IMR-90 (cell line): Measurements from ENCODE around the gene NECTIN2. TPM values are rescaled to one million over a fixed set of nuclear protein-coding genes. Genes with fewer than 3 reads are reported as not detected.

ENCODE experiments used
- ATAC-seq: fragments of 200-7000 bp; cut with Tn5 transposase; 2 replicates; pipeline ENCODE4 v1.9.1; 2020; ENCODE audit warnings: low read depth, mild to moderate bottlenecking, moderate library complexity
- BruUV-seq: library from RNA; stranded (reverse); fragments of 400-500 nt; replicated peaks from 2 replicates; lab custom pipeline; 2021; lab: Mats Ljungman, UMichigan
- CTCF ChIA-PET: fragments of 300-600 bp; formaldehyde crosslinking; extraction: SDS; loops from one replicate; lab custom pipeline; 2021; ENCODE audit warnings: antibody characterized with exemption; lab: Yijun Ruan, JAX
- POLR2A ChIA-PET: fragments of 300-600 bp; sonication (Branson Sonifier 250); formaldehyde crosslinking; loops from one replicate; lab custom pipeline; 2022; ENCODE audit warnings: antibody characterized with exemption; ENCODE audit not compliant: unreplicated experiment; lab: Charles Lee
- DNase-seq: peaks from one replicate; pipeline ENCODE4 v3.0.0; 2013
- H2AFZ ChIP-seq: replicated peaks from 2 replicates; pipeline ENCODE3; 2013; ENCODE audit warnings: low read length, mild to moderate bottlenecking; ENCODE audit not compliant: poor library complexity
- H2AK5ac ChIP-seq: 2 replicates; pipeline ENCODE4 v1.6.1; 2013; ENCODE audit warnings: low read depth, low read length, inconsistent platforms
- H2AK9ac ChIP-seq: replicated peaks from 2 replicates; pipeline ENCODE3; 2013; ENCODE audit warnings: mild to moderate bottlenecking, low read depth, low read length, moderate library complexity; ENCODE audit not compliant: poor library complexity
- H2BK120ac ChIP-seq: 2 replicates; pipeline ENCODE4 v1.6.1; 2013; ENCODE audit warnings: low read depth, low read length, inconsistent platforms
- H2BK15ac ChIP-seq: 3 replicates; pipeline ENCODE4 v1.6.1; 2013; ENCODE audit warnings: low read depth, low read length, inconsistent platforms
- H2BK20ac ChIP-seq: 2 replicates; pipeline ENCODE4 v1.6.1; 2013; ENCODE audit warnings: low read depth, mild to moderate bottlenecking, inconsistent platforms, low read length, moderate library complexity
- H2BK5ac ChIP-seq: 2 replicates; pipeline ENCODE4 v1.6.1; 2013; ENCODE audit warnings: mild to moderate bottlenecking, low read depth, low read length, inconsistent platforms; ENCODE audit not compliant: poor library complexity, severe bottlenecking
- H3K14ac ChIP-seq: replicated peaks from 2 replicates; pipeline ENCODE4 v1.6.1; 2013; ENCODE audit warnings: low read depth, low read length, inconsistent platforms
- H3K18ac ChIP-seq: 2 replicates; pipeline ENCODE4 v1.6.1; 2013; ENCODE audit warnings: low read depth, low read length, control low read depth
- H3K23ac ChIP-seq: 2 replicates; pipeline ENCODE4 v1.6.1; 2013; ENCODE audit warnings: low read depth, low read length, inconsistent platforms
- H3K27ac ChIP-seq: 2 replicates; pipeline ENCODE4 v1.5.1; 2013; ENCODE audit warnings: mild to moderate bottlenecking, control low read depth, low read length; ENCODE audit not compliant: insufficient read depth
- H3K27me3 ChIP-seq: 2 replicates; pipeline ENCODE4 v1.6.1; 2013; ENCODE audit warnings: low read length; ENCODE audit not compliant: control insufficient read depth, insufficient read depth
- H3K36me3 ChIP-seq: 2 replicates; pipeline ENCODE4 v1.6.1; 2013; ENCODE audit warnings: low read length, mixed read lengths; ENCODE audit not compliant: control insufficient read depth, insufficient read depth
- H3K4ac ChIP-seq: 2 replicates; pipeline ENCODE4 v1.6.1; 2013; ENCODE audit warnings: low read depth, low read length, inconsistent platforms
- H3K4me1 ChIP-seq: 2 replicates; pipeline ENCODE4 v1.6.1; 2013; ENCODE audit warnings: low read length, mixed read lengths; ENCODE audit not compliant: control insufficient read depth, insufficient read depth
- H3K4me2 ChIP-seq: 2 replicates; pipeline ENCODE4 v1.6.1; 2013; ENCODE audit warnings: low read depth, mild to moderate bottlenecking, control low read depth, low read length, moderate library complexity
- H3K4me3 ChIP-seq: 2 replicates; pipeline ENCODE4 v1.5.1; 2013; ENCODE audit warnings: low read depth, mild to moderate bottlenecking, control low read depth, low read length, moderate library complexity; ENCODE audit not compliant: insufficient read depth
- H3K56ac ChIP-seq: 2 replicates; pipeline ENCODE4 v1.6.1; 2013; ENCODE audit warnings: low read length, inconsistent platforms; ENCODE audit not compliant: insufficient read depth; ENCODE audit errors: extremely low read depth
- H3K79me1 ChIP-seq, 2 experiments: 2 replicates each; pipeline ENCODE4 v1.6.1; 2013; ENCODE audit warnings: low read length in 2 of 2, inconsistent platforms in 1 of 2, low read depth in 1 of 2
- H3K9ac ChIP-seq: 2 replicates; pipeline ENCODE4 v1.6.1; 2013; ENCODE audit warnings: low read depth, low read length, control low read depth
- H3K9me1 ChIP-seq: 2 replicates; pipeline ENCODE4 v1.6.1; 2013; ENCODE audit warnings: low read length, inconsistent platforms; ENCODE audit not compliant: insufficient read depth
- H3K9me3 ChIP-seq: 2 replicates; pipeline ENCODE4 v1.6.1; 2013; ENCODE audit warnings: low read length; ENCODE audit not compliant: control insufficient read depth, insufficient read depth
- H4K20me1 ChIP-seq: 2 replicates; pipeline ENCODE4 v1.6.1; 2013; ENCODE audit warnings: low read length, inconsistent platforms; ENCODE audit not compliant: insufficient read depth
- H4K5ac ChIP-seq: 2 replicates; pipeline ENCODE4 v1.6.1; 2013; ENCODE audit warnings: mild to moderate bottlenecking, low read depth, low read length, control low read depth
- H4K8ac ChIP-seq, 2 experiments: 2 replicates each; pipeline ENCODE4 v1.6.1; 2013; ENCODE audit warnings: low read depth in 2 of 2, low read length in 2 of 2, control low read depth in 1 of 2, inconsistent platforms in 1 of 2
- H4K91ac ChIP-seq: 2 replicates; pipeline ENCODE4 v1.6.1; 2013; ENCODE audit warnings: low read depth, low read length, inconsistent platforms; ENCODE audit not compliant: insufficient read depth
- CHD1 ChIP-seq: IDR thresholded peaks from 2 replicates; pipeline ENCODE4 v1.6.1; 2012; ENCODE audit warnings: low read depth, low read length, improper control_type of control experiment
- MAZ ChIP-seq: IDR thresholded peaks from 2 replicates; pipeline ENCODE4 v1.6.1; 2012; ENCODE audit warnings: low read depth, mild to moderate bottlenecking, low read length, improper control_type of control experiment, moderate library complexity, borderline replicate concordance
- RCOR1 ChIP-seq: IDR thresholded peaks from 2 replicates; pipeline ENCODE4 v1.6.1; 2012; ENCODE audit warnings: mild to moderate bottlenecking, low read length, improper control_type of control experiment; ENCODE audit not compliant: insufficient replicate concordance
- RFX5 ChIP-seq: IDR thresholded peaks from 2 replicates; pipeline ENCODE4 v1.8.0; 2012; ENCODE audit warnings: low read depth, mild to moderate bottlenecking, low read length, moderate library complexity
- WGBS, 2 experiments: methylation state at CpG; one replicate each; pipeline versions ENCODE4 v1.1.5 to v1.1.7; 2013; ENCODE audit warnings: missing lambda C conversion rate in 2 of 2; ENCODE audit not compliant: insufficient read length in 1 of 2; ENCODE audit errors: extremely low coverage in 2 of 2; 5-methylcytosine and 5-hydroxymethylcytosine counted together
- dilution Hi-C: fragments of 300-500 bp; cut with HindIII; formaldehyde crosslinking; loops from one replicate; pipeline ENCODE4 v1.14.3; 2018; ENCODE audit warnings: low sequenced_read_pairs; ENCODE audit not compliant: unreplicated experiment
- in situ Hi-C: fragments of 300-500 bp; cut with MboI; formaldehyde crosslinking; loops from 3 replicates; pipeline ENCODE4 v1.14.3; 2019; ENCODE audit warnings: low sequenced_read_pairs, inconsistent platforms, mixed read lengths
- intact Hi-C: fragments of 100-400 bp; cut with micrococcal nuclease; formaldehyde crosslinking; loops from 2 replicates; pipeline ENCODE4 v1.10.0; 2022
- polyA plus RNA-seq, 3 experiments: library from polyadenylated mRNA; depleted of rRNA; stranded (reverse); fragments of >200 nt; gene quantifications; 2 replicates each; pipeline ENCODE4 v1.2.3, GENCODE V29; 2012; ENCODE audit warnings: low replicate concordance in 1 of 3
- total RNA-seq: library from RNA; depleted of rRNA; stranded (reverse); fragments of >200 nt; gene quantifications from 2 replicates; pipeline ENCODE4 v1.2.3, GENCODE V29; 2012

NECTIN2 gene
- total and polyA plus RNA-seq, 2 of the 4 experiments (the other 2 are of a cell fraction): 77.8 to 170 TPM

DNA sequence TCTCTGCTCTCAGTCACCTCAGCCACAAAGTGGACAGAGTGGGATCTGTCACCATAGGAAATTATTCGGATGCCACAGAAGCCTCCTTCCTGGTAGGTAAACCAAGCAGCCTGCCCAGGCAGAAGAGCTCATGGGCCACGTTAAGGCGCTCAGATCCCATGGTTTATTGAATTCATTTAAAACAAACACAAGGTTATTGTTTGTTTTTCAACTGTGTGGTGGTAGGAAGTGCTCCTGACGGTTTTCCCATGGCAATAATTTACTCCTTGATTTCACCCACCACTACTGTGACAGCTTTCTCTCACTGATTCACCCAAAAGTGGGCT is 22.8 kb upstream of the NECTIN2 start:
- H3K14ac ChIP-seq: no peak overlapping the region
- no peak overlapping the region for H3K56ac ChIP-seq
- no peak overlapping the region for H3K27ac ChIP-seq
- POLR2A ChIA-PET: interaction anchor here (0.6 kb wide), 2 partner anchors 8 to 90 kb away, joined by 6 to 13 read pairs; no protein-coding TSS in a partner anchor
- peaks cover 3% of the 10 kb centered on the region; the same call in 1 of the 2 replicates for H3K4me1 ChIP-seq
- DNase-seq: no peak
- no peak overlapping the region for H2BK15ac ChIP-seq
- H3K23ac ChIP-seq: no peak overlapping the region
- no peak overlapping the region for H3K4ac ChIP-seq
- no peaks in the 10 kb centered on the region for H4K20me1 ChIP-seq
- CTCF ChIA-PET: interaction anchor here (0.6 to 0.8 kb wide), 2 partner anchors 10 to 14 kb away, joined by 4 to 5 read pairs; no protein-coding TSS in a partner anchor
- intact Hi-C loops (no loop called here), in situ Hi-C loops (no loop called here), dilution Hi-C loops (no loop called here)
- no peak overlapping the region for H2AK9ac ChIP-seq
- H3K9ac ChIP-seq: no peak overlapping the region
- no peak overlapping the region for H2AFZ ChIP-seq
- H3K9me3 ChIP-seq: no peaks in the 10 kb centered on the region
- no peak overlapping the region for H4K91ac ChIP-seq
- H3K4me3 ChIP-seq: no peak overlapping the region
- H2BK120ac ChIP-seq: no peak overlapping the region
- no peaks in the 10 kb centered on the region for H3K79me1 ChIP-seq
- H2BK20ac ChIP-seq: no peak overlapping the region
- 80% methylated on average over 1 of the region's 4 CpGs; no CpG with 5 or more reads in 1 of the 2 experiments for WGBS, 2 experiments
- no peak; the same call in 1 of the 2 replicates for ATAC-seq
- no peak overlapping the region for H3K4me2 ChIP-seq
- H4K5ac ChIP-seq: no peak overlapping the region
- TF ChIP-seq MAZ (no peak), CHD1 (no peak), RCOR1 (no peak), RFX5 (no peak)
- H2BK5ac ChIP-seq: no peak overlapping the region
- H4K8ac ChIP-seq: no peak overlapping the region
- no peak overlapping the region for H3K18ac ChIP-seq
- H3K36me3 ChIP-seq: peaks cover 6% of the 10 kb centered on the region
- H3K27me3 ChIP-seq: peaks cover 10% of the 10 kb centered on the region
- H2AK5ac ChIP-seq: no peak overlapping the region
- 0 out of 2 replicates have a peak, but pooled peaks cover 3% of the 10 kb centered on the region for H3K9me1 ChIP-seq
- BruUV-seq: no TSS peak
